A549 (cell line): Measurements from ENCODE around the gene PRDM10. TPM values are rescaled to one million over a fixed set of nuclear protein-coding genes. Genes with fewer than 3 reads are reported as not detected.

Experiments used
- ATAC-seq, 2 experiments: fragments of 200-7000 bp in 1 of 2; fragments of >200 bp in 1 of 2; cut with Nextera tagmentation in 1 of 2; cut with Tn5 transposase in 1 of 2; 3 replicates each; pipeline versions ENCODE4 v1.8.0 to v1.9.1; 2018 to 2020; ENCODE audit warnings: mild to moderate bottlenecking in 1 of 2, moderate library complexity in 1 of 2
- CTCF ChIA-PET: fragments of 300-600 bp; sonication (Branson Sonifier 250); formaldehyde crosslinking; extraction: SDS; loops from one replicate; lab custom pipeline; 2021; ENCODE audit warnings: antibody characterized with exemption, inconsistent platforms; lab: Yijun Ruan, JAX
- POLR2A ChIA-PET: fragments of 350-600 bp; formaldehyde crosslinking; extraction: SDS; loops from one replicate; lab custom pipeline; 2021; ENCODE audit warnings: antibody characterized with exemption, inconsistent platforms; lab: Yijun Ruan, JAX
- DNase-seq, 2 experiments: peaks; one replicate each; pipeline versions ENCODE4 v3.0.0 to v3.0.0-alpha.2; 2011 to 2016; ENCODE audit warnings: low read depth in 1 of 2, low spot score in 1 of 2
- FAIRE-seq: peaks from 2 replicates; lab custom pipeline; 2011; peaks lifted over from hg19 to GRCh38; lab: Jason Lieb, UNC
- H3K27ac ChIP-seq, 2 experiments: fragments of >200 bp; sonication (Bioruptor Twin); formaldehyde crosslinking; 3 replicates each; pipeline ENCODE4 v1.5.1; 2016 to 2017
- H3K4me1 ChIP-seq: fragments of >200 bp; sonication (Bioruptor Twin); formaldehyde crosslinking; 3 replicates; pipeline ENCODE4 v1.6.1; 2016
- H3K4me2 ChIP-seq: fragments of >200 bp; sonication (Bioruptor Twin); formaldehyde crosslinking; 3 replicates; pipeline ENCODE4 v1.6.1; 2016
- H3K4me3 ChIP-seq: fragments of >200 bp; sonication (Bioruptor Twin); formaldehyde crosslinking; 3 replicates; pipeline ENCODE4 v1.5.1; 2016
- H3K9me3 ChIP-seq: fragments of >200 bp; sonication (Bioruptor Twin); formaldehyde crosslinking; 3 replicates; pipeline ENCODE4 v1.6.1; 2016
- ATOH8 ChIP-seq: fragments of 250-450 bp; sonication (Bioruptor Pico); IDR thresholded peaks from 2 replicates; pipeline ENCODE4 v1.5.0; 2020; ENCODE audit warnings: low read depth, mild to moderate bottlenecking, moderate library complexity
- CHD4 ChIP-seq: fragments of 200-600 bp; sonication (generic); IDR thresholded peaks from 2 replicates; pipeline ENCODE4 v1.6.1; 2016; ENCODE audit warnings: antibody characterized with exemption, mild to moderate bottlenecking, borderline replicate concordance
- EHF ChIP-seq: fragments of 250-450 bp; sonication (Bioruptor Pico); IDR thresholded peaks from 2 replicates; pipeline ENCODE4 v1.5.0; 2020; ENCODE audit warnings: mild to moderate bottlenecking
- ELK1 ChIP-seq: fragments of 150-350 bp; IDR thresholded peaks from 2 replicates; pipeline ENCODE4 v1.6.1; 2014; ENCODE audit warnings: low read depth, mild to moderate bottlenecking, low read length
- EP300 ChIP-seq, 2 experiments: fragments of >200 bp; sonication (Bioruptor Twin); formaldehyde crosslinking; IDR thresholded peaks; 2 replicates in 1 of 2; 3 replicates in 1 of 2; pipeline ENCODE4 v1.6.1; 2016 to 2017
- ESRRA ChIP-seq: fragments of 150-350 bp; IDR thresholded peaks from 2 replicates; pipeline ENCODE4 v1.6.1; 2014; ENCODE audit warnings: mild to moderate bottlenecking, low read length, borderline replicate concordance
- FOSB ChIP-seq: fragments of 250-450 bp; sonication (Bioruptor Pico); IDR thresholded peaks from 2 replicates; pipeline ENCODE4 v1.5.0; 2020; ENCODE audit warnings: mild to moderate bottlenecking, moderate library complexity
- FOXS1 ChIP-seq: fragments of 250-450 bp; sonication (Bioruptor Pico); IDR thresholded peaks from 2 replicates; pipeline ENCODE4 v1.5.0; 2020; ENCODE audit warnings: mild to moderate bottlenecking, moderate library complexity
- HDAC2 ChIP-seq: fragments of 200-600 bp; sonication (generic); IDR thresholded peaks from 2 replicates; pipeline ENCODE4 v1.6.1; 2016
- HEYL ChIP-seq: fragments of 250-450 bp; sonication (Bioruptor Pico); IDR thresholded peaks from 2 replicates; pipeline ENCODE4 v1.8.0; 2021; ENCODE audit warnings: mild to moderate bottlenecking, moderate library complexity
- HOXB13 ChIP-seq: fragments of 250-450 bp; sonication (Bioruptor Pico); IDR thresholded peaks from 2 replicates; pipeline ENCODE4 v1.5.0; 2020; ENCODE audit warnings: low read depth, mild to moderate bottlenecking, moderate library complexity
- HOXB5 ChIP-seq: fragments of 250-450 bp; sonication (Bioruptor Pico); IDR thresholded peaks from 2 replicates; pipeline ENCODE4 v1.5.0; 2020; ENCODE audit warnings: mild to moderate bottlenecking, moderate library complexity
- KDM5A ChIP-seq: fragments of 200-600 bp; sonication (generic); IDR thresholded peaks from 2 replicates; pipeline ENCODE4 v1.6.1; 2016; ENCODE audit warnings: antibody characterized with exemption, mild to moderate bottlenecking
- NPAS2 ChIP-seq: fragments of 250-450 bp; sonication (Bioruptor Pico); IDR thresholded peaks from 2 replicates; pipeline ENCODE4 v1.8.0; 2022; ENCODE audit warnings: mild to moderate bottlenecking, moderate library complexity, borderline replicate concordance
- PBX3 ChIP-seq: IDR thresholded peaks from 2 replicates; pipeline ENCODE4 v1.6.1; 2012
- PHF8 ChIP-seq: fragments of 200-600 bp; sonication (generic); IDR thresholded peaks from 2 replicates; pipeline ENCODE4 v1.6.1; 2016; ENCODE audit warnings: low read depth, mild to moderate bottlenecking, antibody characterized with exemption, moderate library complexity, borderline replicate concordance
- RAD21 ChIP-seq, 2 experiments: fragments of >200 bp in 1 of 2; sonication (Bioruptor Twin) in 1 of 2; formaldehyde crosslinking in 1 of 2; IDR thresholded peaks in 1 of 2; conservative IDR thresholded peaks in 1 of 2; 2 replicates in 1 of 2; 3 replicates in 1 of 2; pipeline ENCODE4 v1.6.1; 2012 to 2018; ENCODE audit warnings: inconsistent platforms in 1 of 2
- RARB ChIP-seq: fragments of 250-450 bp; sonication (Bioruptor Pico); IDR thresholded peaks from 2 replicates; pipeline ENCODE4 v1.8.0; 2021; ENCODE audit warnings: mild to moderate bottlenecking, moderate library complexity
- REST ChIP-seq: fragments of 200-600 bp; sonication (generic); IDR thresholded peaks from 2 replicates; pipeline ENCODE4 v1.6.1; 2016; ENCODE audit warnings: antibody characterized with exemption, mild to moderate bottlenecking, moderate library complexity
- RNF2 ChIP-seq: fragments of 200-600 bp; sonication (generic); IDR thresholded peaks from 2 replicates; pipeline ENCODE4 v1.6.1; 2016; ENCODE audit warnings: low read depth, mild to moderate bottlenecking, antibody characterized with exemption, moderate library complexity, borderline replicate concordance
- ZFP36 ChIP-seq: fragments of 450-650 bp; IDR thresholded peaks from 2 replicates; pipeline ENCODE4 v1.6.1; 2014; ENCODE audit warnings: borderline replicate concordance; ENCODE audit not compliant: partially characterized antibody
- WGBS: methylation state at CpG from one replicate; pipeline ENCODE4 v1.1.6; 2017; ENCODE audit errors: missing lambda C conversion rate; 5-methylcytosine and 5-hydroxymethylcytosine counted together
- polyA plus RNA-seq, 4 experiments: library from polyadenylated mRNA; depleted of rRNA in 3 of 4; stranded (reverse); fragments of >200 nt; fragmentation: RNase III in 1 of 4; extraction: RNeasy Plus Mini Kit Qiagen cat#74134 plus additional on column Dnase treatment in 1 of 4; gene quantifications; 2 replicates in 3 of 4; 3 replicates in 1 of 4; pipeline ENCODE4 v1.2.3, GENCODE V29; 2011 to 2017

Gene PRDM10
- polyA plus RNA-seq, 2 of the 4 experiments (the other 2 are of a cell fraction) = 3.1 to 4.0 TPM

- 88% methylated on average over 4 of the region's 4 CpGs for WGBS
- H3K9me3 ChIP-seq = no peaks in the 10 kb centered on the region
- DNase-seq (no peak), FAIRE-seq (no peak), ATAC-seq (no peak)
- no peak overlapping the region for H3K27ac ChIP-seq
- H3K4me3 ChIP-seq = no peak overlapping the region
- H3K4me1 ChIP-seq = peaks cover 18% of the 10 kb centered on the region
- POLR2A ChIA-PET = no interaction called here
- CTCF ChIA-PET = no interaction called here
- H3K4me2 ChIP-seq = peak overlapping the region; percentile 29; the same call in 1 of the 3 replicates
- TF ChIP-seq PBX3 (no peak), NPAS2 (CRISPR knock-in tag) (no peak), ZFP36 (no peak), HOXB5 (CRISPR knock-in tag) (no peak), HDAC2 (no peak), FOXS1 (no peak), EHF (CRISPR knock-in tag) (no peak), KDM5A (no peak), REST (no peak), ESRRA (no peak), HEYL (CRISPR knock-in tag) (no peak), RAD21 (conservative IDR thresholded peaks at IDR 0.05 in 1 of 2, IDR thresholded peaks at IDR 0.05 in 1 of 2) (no peak), FOSB (CRISPR knock-in tag) (no peak), EP300 (IDR thresholded peaks at IDR 0.05) (no peak), RNF2 (no peak), HOXB13 (CRISPR knock-in tag) (no peak)
Measured at GRCh38 chr11:129999407-129999806, 3.2 kb downstream of the PRDM10 start.

- no peaks in the 10 kb centered on the region for H3K9me3 ChIP-seq
- FAIRE-seq (no peak), ATAC-seq (no peak), DNase-seq (no peak)
- peaks cover 13% of the 10 kb centered on the region; the same call in 2 of the 3 replicates for H3K4me1 ChIP-seq
- peak overlapping the region; percentile 29; the same call in 1 of the 3 replicates for H3K4me2 ChIP-seq
- POLR2A ChIA-PET = no interaction called here
- 97% methylated on average over 7 of the region's 7 CpGs for WGBS
- H3K4me3 ChIP-seq = no peak overlapping the region
- CTCF ChIA-PET = no interaction called here
- TF ChIP-seq ELK1 (no peak), PHF8 (no peak), ATOH8 (CRISPR knock-in tag) (no peak), CHD4 (no peak), RARB (CRISPR knock-in tag) (no peak)
- no peak overlapping the region for H3K27ac ChIP-seq
Measured at GRCh38 chr11:129998905-129999304, 3.7 kb downstream of the PRDM10 start.
